Mesendoderm (in vitro differentiated cells): ENCODE results near the gene DENND1B.

Experiments
- DNase-seq: peaks from one replicate; pipeline ENCODE4 v3.0.0; 2013
- H2AK5ac ChIP-seq: 2 replicates; pipeline ENCODE4 v1.6.1; 2013; ENCODE audit warnings: low read length, inconsistent platforms
- H2BK120ac ChIP-seq: 2 replicates; pipeline ENCODE4 v1.6.1; 2013; ENCODE audit warnings: low read depth, mild to moderate bottlenecking, low read length, moderate library complexity, mixed read lengths
- H2BK15ac ChIP-seq: replicated peaks from 2 replicates; pipeline ENCODE4 v1.6.1; 2013; ENCODE audit warnings: low read depth, mild to moderate bottlenecking, moderate library complexity
- H2BK5ac ChIP-seq: 2 replicates; pipeline ENCODE4 v1.6.1; 2013; ENCODE audit warnings: low read length, inconsistent platforms
- H3K18ac ChIP-seq: 2 replicates; pipeline ENCODE4 v1.6.1; 2013; ENCODE audit warnings: mild to moderate bottlenecking, low read length, mixed read lengths
- H3K23ac ChIP-seq: one replicate; pipeline ENCODE4 v1.6.1; 2013; ENCODE audit warnings: low read length
- H3K27ac ChIP-seq: 2 replicates; pipeline ENCODE4 v1.5.1; 2013; ENCODE audit warnings: low read depth, mild to moderate bottlenecking, inconsistent platforms, low read length, moderate library complexity
- H3K27me3 ChIP-seq: 2 replicates; pipeline ENCODE4 v1.6.1; 2013; ENCODE audit warnings: low read length, control low read depth, mild to moderate bottlenecking, inconsistent platforms; ENCODE audit not compliant: insufficient read depth, poor library complexity
- H3K36me3 ChIP-seq: 2 replicates; pipeline ENCODE4 v1.6.1; 2013; ENCODE audit warnings: low read length, inconsistent platforms; ENCODE audit not compliant: control insufficient read depth, insufficient read depth
- H3K4ac ChIP-seq: one replicate; pipeline ENCODE4 v1.6.1; 2013; ENCODE audit warnings: low read depth, mild to moderate bottlenecking, low read length, moderate library complexity
- H3K4me1 ChIP-seq: 2 replicates; pipeline ENCODE4 v1.6.1; 2013; ENCODE audit warnings: low read depth, low read length, inconsistent platforms; ENCODE audit not compliant: control insufficient read depth
- H3K4me2 ChIP-seq: 2 replicates; pipeline ENCODE4 v1.6.1; 2013; ENCODE audit warnings: low read length
- H3K4me3 ChIP-seq: 2 replicates; pipeline ENCODE4 v1.5.1; 2013; ENCODE audit warnings: mild to moderate bottlenecking, low read length
- H3K56ac ChIP-seq: one replicate; pipeline ENCODE4 v1.6.1; 2013; ENCODE audit warnings: low read length
- H3K79me1 ChIP-seq: 2 replicates; pipeline ENCODE4 v1.6.1; 2013; ENCODE audit warnings: low read length, inconsistent platforms
- H3K79me2 ChIP-seq: 2 replicates; pipeline ENCODE4 v1.6.1; 2013; ENCODE audit warnings: mild to moderate bottlenecking, low read length; ENCODE audit not compliant: control insufficient read depth, insufficient read depth
- H3K9ac ChIP-seq: 2 replicates; pipeline ENCODE4 v1.6.1; 2013; ENCODE audit warnings: low read length, inconsistent platforms
- H4K5ac ChIP-seq: one replicate; pipeline ENCODE4 v1.6.1; 2013; ENCODE audit warnings: low read length
- H4K8ac ChIP-seq: one replicate; pipeline ENCODE4 v1.6.1; 2013; ENCODE audit warnings: low read depth, mild to moderate bottlenecking, control low read depth, low read length, moderate library complexity
- WGBS: extraction: QIAGEN DNeasy Blood & Tissue Kit; methylation state at CpG from one replicate; pipeline ENCODE4 v1.1.7; 2013; ENCODE audit warnings: low lambda C conversion rate, missing lambda C conversion rate; ENCODE audit not compliant: insufficient coverage; ENCODE audit errors: extremely low coverage; 5-methylcytosine and 5-hydroxymethylcytosine counted together

Gene DENND1B

DNA sequence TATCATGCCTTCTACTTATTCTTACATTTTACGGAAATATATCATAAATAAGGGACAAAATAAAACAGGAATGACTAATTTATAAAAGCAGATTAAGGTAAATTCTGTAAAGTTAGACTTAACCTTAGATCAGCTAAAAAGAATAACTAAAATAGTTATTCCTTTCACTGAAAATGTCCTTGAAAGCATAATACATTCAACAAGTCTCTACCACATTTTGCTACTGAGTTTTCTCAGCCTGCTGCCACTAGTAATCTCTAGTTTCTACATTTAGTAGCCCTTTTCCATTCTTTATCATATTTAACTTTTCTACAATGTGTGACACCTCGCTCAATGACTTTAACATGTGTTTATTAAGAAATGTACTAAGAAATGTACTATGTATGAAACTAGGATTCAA, 89.0 kb downstream of the DENND1B start:
- Histone ChIP-seq H2BK15ac (no peak overlapping the region), H2BK120ac (no peak overlapping the region), H3K79me1 (no peaks in the 10 kb centered on the region), H3K23ac (no peak overlapping the region), H3K79me2 (no peaks in the 10 kb centered on the region), H3K9ac (no peak overlapping the region), H3K4me3 (no peak overlapping the region), H3K27ac (no peak overlapping the region), H3K27me3 (no peaks in the 10 kb centered on the region), H2BK5ac (no peak overlapping the region), H4K8ac (no peak overlapping the region), H3K56ac (no peak overlapping the region), H3K4me2 (no peak overlapping the region), H3K4me1 (peaks cover 2% of the 10 kb centered on the region), H3K36me3 (no peaks in the 10 kb centered on the region), H4K5ac (no peak overlapping the region), H2AK5ac (no peak overlapping the region), H3K4ac (no peak overlapping the region), H3K18ac (no peak overlapping the region)
- DNase-seq = no peak
- WGBS = no CpG with 5 or more reads among the region's 2 CpGs

DNA sequence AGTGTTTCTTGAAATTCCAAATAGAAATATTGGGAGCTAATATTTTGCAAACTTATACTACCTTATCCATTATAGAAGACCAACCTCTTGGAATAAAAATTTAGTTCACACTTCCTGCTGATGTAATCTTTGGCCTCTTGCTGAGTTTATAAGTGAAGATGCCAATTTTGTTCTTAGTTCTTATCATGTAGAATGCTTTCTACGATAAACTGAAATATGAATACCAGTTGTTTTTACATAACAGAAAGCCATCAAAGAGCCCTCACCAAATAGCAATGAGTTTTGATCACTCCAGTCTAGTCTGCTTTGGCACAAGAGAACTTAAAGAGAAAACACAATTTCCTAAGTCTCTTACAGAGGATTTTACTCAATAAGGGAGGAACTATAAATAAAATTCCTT, 89.5 kb downstream of the DENND1B start:
- no peak overlapping the region for H3K23ac ChIP-seq
- H3K9ac ChIP-seq = no peak overlapping the region
- no peak overlapping the region for H2BK120ac ChIP-seq
- no peaks in the 10 kb centered on the region for H3K79me1 ChIP-seq
- no peak overlapping the region for H3K4me2 ChIP-seq
- H3K56ac ChIP-seq = no peak overlapping the region
- H4K8ac ChIP-seq = no peak overlapping the region
- no peak overlapping the region for H2AK5ac ChIP-seq
- H3K18ac ChIP-seq = no peak overlapping the region
- no peaks in the 10 kb centered on the region for H3K27me3 ChIP-seq
- DNase-seq = no peak
- H2BK15ac ChIP-seq = no peak overlapping the region
- H3K4me3 ChIP-seq = no peak overlapping the region
- no peak overlapping the region for H3K4ac ChIP-seq
- no peak overlapping the region for H4K5ac ChIP-seq
- H3K79me2 ChIP-seq = no peaks in the 10 kb centered on the region
- no peak overlapping the region for H2BK5ac ChIP-seq
- no peak overlapping the region for H3K27ac ChIP-seq
- peaks cover 2% of the 10 kb centered on the region for H3K4me1 ChIP-seq
- no peaks in the 10 kb centered on the region for H3K36me3 ChIP-seq
- no CpG with 5 or more reads among the region's 1 CpG for WGBS

DNA sequence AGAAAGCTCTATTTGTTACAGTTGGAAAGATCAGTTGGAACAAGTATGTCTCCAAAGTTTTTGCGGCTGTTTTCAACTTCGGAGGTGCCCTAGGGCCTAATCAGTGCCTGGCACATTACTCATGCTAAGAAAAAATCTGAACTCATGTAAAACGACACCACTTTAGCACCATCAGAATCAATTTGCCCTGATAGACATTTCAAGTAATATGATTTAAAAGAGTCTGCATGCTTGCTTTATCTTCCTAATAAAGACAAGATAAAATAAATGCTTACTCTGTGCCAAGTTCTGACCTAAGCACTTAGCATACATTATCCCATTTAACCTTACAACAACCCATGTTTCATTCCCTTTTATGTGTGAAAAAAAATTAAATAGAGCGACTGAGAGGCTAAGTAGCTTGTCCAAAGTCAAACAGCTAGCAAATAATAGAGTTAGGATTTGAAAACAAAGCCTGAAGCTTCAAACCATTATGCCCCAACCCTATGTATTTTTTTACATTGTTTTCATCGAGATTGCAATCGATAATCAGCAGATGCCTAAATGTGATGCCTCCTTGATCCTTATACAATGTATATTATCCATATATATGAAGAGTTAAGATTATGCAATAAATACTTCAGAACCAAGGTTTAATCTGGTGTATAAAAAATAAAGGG, 91.3 kb downstream of the DENND1B start:
- Histone ChIP-seq H3K9ac (no peak overlapping the region), H3K27me3 (no peaks in the 10 kb centered on the region), H3K4me2 (no peak overlapping the region), H3K4ac (no peak overlapping the region), H3K56ac (no peak overlapping the region), H3K23ac (no peak overlapping the region), H3K27ac (no peak overlapping the region), H3K18ac (no peak overlapping the region), H4K5ac (no peak overlapping the region), H4K8ac (no peak overlapping the region), H2AK5ac (no peak overlapping the region), H3K79me1 (no peaks in the 10 kb centered on the region), H3K36me3 (no peaks in the 10 kb centered on the region), H3K79me2 (no peaks in the 10 kb centered on the region), H3K4me1 (peaks cover 2% of the 10 kb centered on the region), H2BK120ac (no peak overlapping the region), H2BK5ac (no peak overlapping the region), H2BK15ac (peak overlapping the region; percentile 36), H3K4me3 (no peak overlapping the region)
- DNase-seq = no peak
- no CpG with 5 or more reads among the region's 6 CpGs for WGBS

DNA sequence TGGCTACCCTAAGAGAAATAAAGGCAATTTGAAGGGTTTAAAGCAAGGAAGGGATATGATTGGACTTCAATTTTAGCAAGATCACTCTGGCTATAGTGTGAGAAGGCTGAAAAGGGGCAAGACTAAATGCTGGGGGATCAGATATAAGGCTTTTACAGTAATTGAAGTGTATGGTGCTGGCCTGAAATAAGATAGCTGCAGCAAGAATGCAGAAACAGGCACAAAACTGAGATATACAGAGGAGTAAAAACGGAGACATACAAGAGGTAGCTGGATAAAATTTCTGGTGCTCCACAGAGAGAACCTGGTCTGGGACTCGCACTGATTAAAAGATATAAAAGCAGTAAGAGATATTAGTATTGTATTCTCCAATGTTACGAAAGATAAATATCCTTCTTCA, 92.0 kb downstream of the DENND1B start:
- no peak overlapping the region for H4K5ac ChIP-seq
- H3K18ac ChIP-seq = peak overlapping the region; percentile 68
- H3K23ac ChIP-seq = no peak overlapping the region
- H3K27me3 ChIP-seq = no peaks in the 10 kb centered on the region
- H3K56ac ChIP-seq = no peak overlapping the region
- H2AK5ac ChIP-seq = no peak overlapping the region
- H3K79me1 ChIP-seq = no peaks in the 10 kb centered on the region
- no peaks in the 10 kb centered on the region for H3K36me3 ChIP-seq
- no peak overlapping the region for H2BK5ac ChIP-seq
- no peaks in the 10 kb centered on the region for H3K79me2 ChIP-seq
- H3K4me2 ChIP-seq = no peak overlapping the region
- no peak overlapping the region for H3K9ac ChIP-seq
- H3K27ac ChIP-seq = no peak overlapping the region
- no peak overlapping the region for H4K8ac ChIP-seq
- H3K4me3 ChIP-seq = no peak overlapping the region
- H2BK15ac ChIP-seq = no peak overlapping the region
- WGBS = no CpG with 5 or more reads among the region's 3 CpGs
- no peak for DNase-seq
- peaks cover 2% of the 10 kb centered on the region for H3K4me1 ChIP-seq
- H3K4ac ChIP-seq = no peak overlapping the region
- H2BK120ac ChIP-seq = no peak overlapping the region

DNA sequence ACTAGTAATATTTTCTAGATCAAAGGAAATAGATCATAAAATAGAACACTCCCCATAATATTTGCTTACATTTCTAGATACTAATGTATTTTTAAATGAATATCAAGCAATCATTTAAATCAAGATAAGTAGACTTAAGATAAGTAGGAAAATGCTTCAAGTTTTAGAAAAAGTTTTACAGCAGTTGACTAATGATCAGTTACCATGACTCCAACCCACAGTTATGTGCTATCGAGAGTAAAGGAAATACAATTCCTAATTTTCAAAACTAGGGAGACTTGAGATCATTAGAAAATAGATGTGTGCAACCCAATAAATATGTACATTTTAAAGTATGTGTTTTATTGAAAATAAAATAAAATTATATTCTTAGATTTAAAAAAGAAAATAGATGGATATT, 95.0 kb downstream of the DENND1B start:
- H2BK15ac ChIP-seq = no peak overlapping the region
- no peak for DNase-seq
- no peak overlapping the region for H2BK120ac ChIP-seq
- H3K27me3 ChIP-seq = no peaks in the 10 kb centered on the region
- WGBS = no CpG with 5 or more reads among the region's 1 CpG
- no peak overlapping the region for H4K5ac ChIP-seq
- H3K23ac ChIP-seq = no peak overlapping the region
- no peaks in the 10 kb centered on the region for H3K79me1 ChIP-seq
- no peak overlapping the region for H3K18ac ChIP-seq
- no peak overlapping the region for H3K4ac ChIP-seq
- no peaks in the 10 kb centered on the region for H3K36me3 ChIP-seq
- H4K8ac ChIP-seq = no peak overlapping the region
- H3K4me1 ChIP-seq = no peaks in the 10 kb centered on the region
- H3K56ac ChIP-seq = no peak overlapping the region
- no peaks in the 10 kb centered on the region for H3K79me2 ChIP-seq
- no peak overlapping the region for H3K4me2 ChIP-seq
- no peak overlapping the region for H3K9ac ChIP-seq
- H2AK5ac ChIP-seq = no peak overlapping the region
- no peak overlapping the region for H3K4me3 ChIP-seq
- H2BK5ac ChIP-seq = no peak overlapping the region
- no peak overlapping the region for H3K27ac ChIP-seq

DNA sequence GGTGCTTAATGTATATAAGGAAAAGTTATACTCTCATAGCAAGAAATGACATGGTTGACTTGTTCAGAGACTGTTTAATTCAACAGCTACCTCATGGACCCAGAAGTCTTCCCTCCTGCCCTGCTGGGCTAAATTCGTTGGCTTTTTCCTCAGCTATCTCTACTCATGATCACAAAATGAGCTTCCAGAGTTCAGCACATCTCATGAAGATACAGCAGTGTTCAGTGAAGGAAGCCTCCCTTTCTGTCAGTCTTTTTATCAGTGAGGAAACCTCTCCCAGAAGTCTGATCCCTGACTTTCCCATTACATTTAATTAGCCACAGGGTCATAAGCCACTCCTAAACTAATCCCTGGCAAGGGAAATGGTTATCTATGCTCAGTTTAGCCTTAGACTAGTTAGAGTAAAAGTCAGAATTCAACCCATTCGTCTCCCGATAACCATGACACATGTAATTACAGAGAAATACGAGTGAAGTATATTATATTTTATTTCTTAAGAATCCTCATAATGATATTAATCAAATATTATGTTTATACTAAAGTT, 97.5 kb downstream of the DENND1B start:
- Histone ChIP-seq H3K18ac (no peak overlapping the region), H3K79me1 (no peaks in the 10 kb centered on the region), H4K8ac (no peak overlapping the region), H3K79me2 (no peaks in the 10 kb centered on the region), H2AK5ac (no peak overlapping the region), H3K36me3 (no peaks in the 10 kb centered on the region), H2BK15ac (no peak overlapping the region), H3K9ac (no peak overlapping the region), H2BK120ac (no peak overlapping the region), H2BK5ac (no peak overlapping the region), H3K4me1 (no peaks in the 10 kb centered on the region), H3K4me3 (no peak overlapping the region), H4K5ac (no peak overlapping the region), H3K27me3 (no peaks in the 10 kb centered on the region), H3K4ac (no peak overlapping the region), H3K27ac (no peak overlapping the region), H3K23ac (no peak overlapping the region), H3K56ac (no peak overlapping the region), H3K4me2 (no peak overlapping the region)
- DNase-seq = no peak
- WGBS = no CpG with 5 or more reads among the region's 4 CpGs
